Activated T-helper 2 cell treated with anti-CD3 and anti-CD28 coated beads, Interferon-gamma antibody, Interleukin-2, Interleukin-4, amounts not matched to agents 10 μg/mL and 5 μg/mL and 100 μg/mL, durations not matched to agents 14 hours and 24 hours and 36 hours (primary cell): ENCODE data around the gene MKLN1. TPM values are rescaled to one million over a fixed set of nuclear protein-coding genes. Genes with fewer than 3 reads are reported as not detected.
"Not testable (repeated sequence)": the region's sequence is repeated elsewhere in the genome, so short reads cannot be mapped to it uniquely, and the experiment has no call there.

Experiments
- DNase-seq: peaks from one replicate; pipeline ENCODE4 v3.0.0; 2021; ENCODE audit warnings: low spot score
- H3K27ac Mint-ChIP-seq: one replicate; pipeline ENCODE4 v1.8.0; 2021; ENCODE audit warnings: mixed read lengths
- H3K27me3 Mint-ChIP-seq: one replicate; pipeline ENCODE4 v1.8.0; 2021; ENCODE audit warnings: low read depth, mixed read lengths
- H3K36me3 Mint-ChIP-seq: one replicate; pipeline ENCODE4 v1.8.0; 2021; ENCODE audit warnings: low read depth, mixed read lengths
- H3K4me1 Mint-ChIP-seq: one replicate; pipeline ENCODE4 v1.8.0; 2021; ENCODE audit warnings: low read depth, mixed read lengths
- H3K4me3 Mint-ChIP-seq: one replicate; pipeline ENCODE4 v1.8.0; 2021; ENCODE audit warnings: low read depth, mild to moderate bottlenecking, moderate library complexity, mixed read lengths
- H3K9me3 Mint-ChIP-seq: one replicate; pipeline ENCODE4 v1.8.0; 2021; ENCODE audit warnings: mixed read lengths
- intact Hi-C: fragments of 100-400 bp; cut with micrococcal nuclease; formaldehyde crosslinking; loops from one replicate; pipeline ENCODE4 v1.15.1; 2023
- total RNA-seq: library from RNA; stranded (reverse); gene quantifications from 2 replicates; pipeline ENCODE4 v1.2.3, GENCODE V29; 2022

Gene MKLN1
- total RNA-seq, 1 donor from 2014 or later: 38.3 TPM

DNA sequence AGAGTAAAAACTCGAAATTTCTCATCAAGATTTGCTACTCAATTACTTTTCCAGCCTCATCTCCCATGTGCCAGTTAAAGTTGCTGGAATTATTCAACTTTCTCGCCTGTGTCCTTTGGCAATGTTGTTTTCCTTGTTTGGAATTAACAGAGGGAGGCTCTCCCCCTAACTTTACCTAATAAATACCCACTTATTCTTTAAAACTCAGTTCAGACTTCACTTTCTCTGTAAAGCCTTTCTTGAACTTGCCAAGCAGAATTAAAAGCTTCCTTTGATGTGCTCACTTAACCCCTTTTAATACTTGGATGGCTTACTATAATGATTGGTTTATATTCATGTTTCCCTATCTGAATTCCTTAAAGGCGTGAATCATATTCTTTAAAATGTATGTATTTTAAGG is 104.1 kb downstream of the MKLN1 start:
- H3K27ac Mint-ChIP-seq: no peak overlapping the region
- no peak overlapping the region for H3K4me3 Mint-ChIP-seq
- intact Hi-C loops: no loop called here
- peaks cover 46% of the 10 kb centered on the region for H3K36me3 Mint-ChIP-seq
- H3K9me3 Mint-ChIP-seq: no peaks in the 10 kb centered on the region
- H3K27me3 Mint-ChIP-seq: no peaks in the 10 kb centered on the region
- DNase-seq: no peak
- peaks cover 5% of the 10 kb centered on the region for H3K4me1 Mint-ChIP-seq

- peaks cover 5% of the 10 kb centered on the region for H3K4me1 Mint-ChIP-seq
- H3K4me3 Mint-ChIP-seq: no peak overlapping the region
- peaks cover 68% of the 10 kb centered on the region for H3K36me3 Mint-ChIP-seq
- no peak for DNase-seq
- intact Hi-C loops: no loop called here
- H3K9me3 Mint-ChIP-seq: peaks cover 9% of the 10 kb centered on the region
- H3K27me3 Mint-ChIP-seq: no peaks in the 10 kb centered on the region
- no peak overlapping the region for H3K27ac Mint-ChIP-seq
Measured at GRCh38 chr7:131436384-131436783, 108.7 kb downstream of the MKLN1 start.

GRCh38 chr7:131438969-131439368 is 111.3 kb downstream of the MKLN1 start:
- Mint-ChIP-seq H3K9me3 (peaks cover 9% of the 10 kb centered on the region), H3K27me3 (no peaks in the 10 kb centered on the region), H3K4me1 (peaks cover 5% of the 10 kb centered on the region), H3K4me3 (no peak overlapping the region), H3K36me3 (peaks cover 67% of the 10 kb centered on the region), H3K27ac (no peak overlapping the region)
- no peak for DNase-seq
- intact Hi-C loops: no loop called here

DNA sequence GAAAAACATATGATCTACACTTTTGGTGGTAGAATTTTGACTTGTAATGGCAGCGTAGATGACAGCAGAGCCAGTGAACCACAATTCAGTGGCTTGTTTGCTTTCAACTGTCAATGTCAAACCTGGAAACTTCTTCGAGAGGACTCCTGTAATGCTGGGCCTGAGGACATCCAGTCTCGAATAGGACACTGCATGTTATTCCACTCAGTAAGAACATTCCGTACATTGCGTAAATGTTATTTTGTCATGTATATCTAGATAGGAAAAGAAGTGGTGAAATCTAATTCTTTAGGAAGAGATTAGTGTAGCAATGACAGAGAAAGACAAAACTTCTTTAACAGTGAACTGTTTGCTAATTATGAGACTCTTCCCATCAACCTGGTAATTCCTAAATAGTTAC is 115.8 kb downstream of the MKLN1 start:
- intact Hi-C loops: no loop called here

GRCh38 chr7:131444683-131445082 is 117.0 kb downstream of the MKLN1 start:
- Mint-ChIP-seq H3K27ac (no peak overlapping the region), H3K9me3 (peaks cover 9% of the 10 kb centered on the region), H3K4me3 (no peak overlapping the region), H3K27me3 (no peaks in the 10 kb centered on the region), H3K36me3 (peaks cover 49% of the 10 kb centered on the region), H3K4me1 (no peaks in the 10 kb centered on the region)
- no peak for DNase-seq
- intact Hi-C loops: no loop called here

More for the DNA sequence above, 115.8 kb downstream of the MKLN1 start:
- no peaks in the 10 kb centered on the region for H3K4me1 Mint-ChIP-seq
- DNase-seq: no peak
- H3K27ac Mint-ChIP-seq: no peak overlapping the region
- peaks cover 9% of the 10 kb centered on the region for H3K9me3 Mint-ChIP-seq
- no peaks in the 10 kb centered on the region for H3K27me3 Mint-ChIP-seq
- H3K36me3 Mint-ChIP-seq: peaks cover 53% of the 10 kb centered on the region
- no peak overlapping the region for H3K4me3 Mint-ChIP-seq

DNA sequence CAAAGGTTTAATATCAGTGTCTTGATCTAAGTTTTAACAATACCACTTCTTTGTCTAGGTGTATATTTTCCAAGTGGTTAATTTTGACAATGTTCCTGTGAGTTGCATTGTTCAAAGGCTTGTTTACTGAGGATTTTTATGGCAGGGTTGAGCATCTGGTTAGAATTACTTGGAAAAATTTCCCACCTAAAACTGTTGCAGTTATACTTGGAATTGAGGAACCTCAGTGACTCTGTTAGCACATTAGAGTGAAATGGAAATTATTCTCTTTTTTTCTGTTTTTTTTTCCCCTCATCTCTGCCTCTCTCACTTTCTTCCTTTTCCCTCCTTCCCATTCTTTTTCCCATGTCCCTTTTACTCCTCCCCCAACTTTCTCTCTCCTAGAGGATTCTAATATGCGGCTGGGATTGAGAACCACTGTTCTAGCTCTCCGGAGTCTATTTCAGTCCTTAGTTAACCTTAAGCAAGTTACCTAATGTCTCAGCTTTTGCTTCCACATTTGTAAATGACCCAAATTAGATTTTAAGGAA is 121.8 kb downstream of the MKLN1 start:
- intact Hi-C loops: no loop called here
- Mint-ChIP-seq H3K4me3 (no peak overlapping the region), H3K9me3 (no peaks in the 10 kb centered on the region), H3K36me3 (peaks cover 22% of the 10 kb centered on the region), H3K27ac (no peak overlapping the region), H3K4me1 (no peaks in the 10 kb centered on the region), H3K27me3 (no peaks in the 10 kb centered on the region)
- DNase-seq: no peak

GRCh38 chr7:131454498-131454897 is 126.8 kb downstream of the MKLN1 start:
- Mint-ChIP-seq H3K27ac (no peak overlapping the region), H3K4me3 (no peak overlapping the region), H3K36me3 (peaks cover 24% of the 10 kb centered on the region), H3K27me3 (no peaks in the 10 kb centered on the region), H3K4me1 (no peaks in the 10 kb centered on the region), H3K9me3 (no peaks in the 10 kb centered on the region)
- no peak for DNase-seq
- intact Hi-C loops: no loop called here

DNA sequence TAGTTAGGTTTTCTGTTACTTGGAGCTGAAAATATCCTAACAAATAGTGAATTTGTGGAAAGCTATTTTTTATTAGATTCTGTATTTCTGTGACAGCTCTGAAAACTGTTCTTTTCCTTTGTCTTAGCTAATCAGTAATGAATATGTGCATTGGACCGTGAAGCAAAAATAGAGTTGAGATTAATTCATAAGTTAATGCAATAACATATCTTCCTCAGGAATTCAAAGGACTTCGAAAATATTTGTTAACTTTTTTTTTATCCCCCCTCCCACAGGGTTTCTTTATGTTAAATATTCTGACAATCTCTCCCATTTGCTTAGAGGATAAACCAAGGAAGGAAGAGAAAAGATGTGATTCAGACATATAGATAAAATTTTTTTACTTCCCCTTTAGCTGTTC is 127.3 kb downstream of the MKLN1 start:
- Mint-ChIP-seq H3K27me3 (no peaks in the 10 kb centered on the region), H3K36me3 (peaks cover 24% of the 10 kb centered on the region), H3K4me3 (no peak overlapping the region), H3K9me3 (no peaks in the 10 kb centered on the region), H3K4me1 (peaks cover 2% of the 10 kb centered on the region), H3K27ac (no peak overlapping the region)
- intact Hi-C loops: no loop called here
- no peak for DNase-seq

DNA sequence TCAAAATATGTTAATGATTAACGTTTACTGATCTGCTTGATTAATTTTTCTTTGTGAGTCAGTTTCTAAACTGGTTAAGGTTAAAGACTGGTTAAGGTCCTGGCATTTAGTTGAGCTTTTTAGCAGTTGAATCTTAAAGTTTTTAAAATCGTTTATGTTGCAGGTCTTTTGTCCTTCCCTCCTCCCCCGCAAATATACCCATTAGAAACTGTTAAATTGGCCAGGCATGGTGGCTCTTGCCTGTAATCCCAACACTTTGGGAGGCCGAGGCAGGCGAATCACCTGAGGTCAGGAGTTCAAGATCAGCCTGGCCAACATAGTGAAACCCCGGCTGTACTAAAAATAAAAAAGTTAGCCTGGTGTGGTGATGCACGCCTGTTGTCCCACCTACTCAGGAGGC is 127.9 kb downstream of the MKLN1 start:
- H3K4me3 Mint-ChIP-seq: no peak overlapping the region
- H3K27ac Mint-ChIP-seq: no peak overlapping the region
- no peaks in the 10 kb centered on the region for H3K9me3 Mint-ChIP-seq
- H3K36me3 Mint-ChIP-seq: peaks cover 24% of the 10 kb centered on the region
- H3K27me3 Mint-ChIP-seq: no peaks in the 10 kb centered on the region
- DNase-seq: no peak
- H3K4me1 Mint-ChIP-seq: peaks cover 2% of the 10 kb centered on the region
- intact Hi-C loops: no loop called here

DNA sequence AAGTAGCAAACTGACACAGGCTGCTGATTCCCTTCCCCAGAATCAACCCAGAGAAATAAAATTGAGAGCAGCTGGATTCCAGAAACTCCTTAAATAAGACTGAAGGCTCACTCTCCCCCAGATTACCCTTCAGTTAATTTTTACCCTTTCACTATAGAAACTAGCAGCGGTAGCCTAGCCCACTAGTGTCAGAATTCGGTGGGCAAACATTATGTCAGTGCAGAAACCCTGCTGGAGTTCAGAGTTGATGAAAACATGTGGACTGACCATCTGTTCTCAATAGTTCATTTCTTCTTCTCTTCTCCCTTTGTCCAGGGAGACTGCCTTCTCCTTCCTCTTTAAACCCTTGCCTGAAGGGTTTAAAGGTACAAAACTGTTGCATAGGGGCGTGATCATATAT is 128.7 kb downstream of the MKLN1 start:
- intact Hi-C loops: no loop called here
- no peak for DNase-seq
- no peaks in the 10 kb centered on the region for H3K9me3 Mint-ChIP-seq
- peaks cover 24% of the 10 kb centered on the region for H3K36me3 Mint-ChIP-seq
- H3K4me1 Mint-ChIP-seq: peaks cover 2% of the 10 kb centered on the region
- H3K27ac Mint-ChIP-seq: no peak overlapping the region
- H3K27me3 Mint-ChIP-seq: no peaks in the 10 kb centered on the region
- no peak overlapping the region for H3K4me3 Mint-ChIP-seq

DNA sequence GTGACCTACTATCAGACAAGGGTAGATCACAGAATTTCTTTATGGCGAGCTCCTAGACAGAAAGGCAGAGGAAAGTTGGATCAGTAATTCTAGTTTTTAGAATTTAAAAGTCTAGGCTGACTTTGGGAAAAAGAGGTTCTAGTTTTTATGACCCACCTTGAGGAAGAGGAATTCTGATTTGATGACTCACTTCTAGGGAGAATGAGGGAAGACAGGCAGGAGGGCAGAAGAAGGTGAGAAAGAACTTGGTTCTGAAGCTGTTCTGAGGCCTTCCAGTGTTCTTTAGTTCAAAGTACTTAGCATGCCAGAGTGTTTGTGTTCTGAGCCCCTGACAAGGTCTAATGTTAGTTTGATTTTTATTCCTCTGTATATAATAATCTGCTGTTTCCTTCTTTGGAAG is 131.6 kb downstream of the MKLN1 start:
- DNase-seq: no peak
- intact Hi-C loops: no loop called here
- Mint-ChIP-seq H3K4me3 (no peak overlapping the region), H3K36me3 (peaks cover 33% of the 10 kb centered on the region), H3K9me3 (no peaks in the 10 kb centered on the region), H3K27ac (no peak overlapping the region), H3K4me1 (peaks cover 2% of the 10 kb centered on the region), H3K27me3 (no peaks in the 10 kb centered on the region)

DNA sequence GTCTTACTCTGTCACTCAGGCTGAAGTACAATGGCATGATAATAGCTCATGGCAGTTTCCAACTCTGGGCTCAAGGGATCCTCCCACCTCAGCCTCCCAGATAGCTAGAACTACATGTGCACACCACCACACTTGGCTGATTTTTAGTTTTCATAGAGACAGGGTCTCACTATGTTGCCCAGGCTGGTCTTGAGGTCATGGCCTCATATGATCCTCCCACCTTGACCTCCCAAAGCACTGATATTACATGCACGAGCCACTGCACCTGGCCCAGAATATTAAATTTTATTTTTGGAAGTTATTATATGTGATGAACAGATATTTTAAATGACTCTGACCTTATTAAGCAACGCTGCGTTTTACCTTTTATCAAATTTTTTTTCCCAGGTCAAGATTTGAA is 134.4 kb downstream of the MKLN1 start:
- Mint-ChIP-seq H3K4me3 (no peak overlapping the region), H3K36me3 (peaks cover 36% of the 10 kb centered on the region), H3K9me3 (no peaks in the 10 kb centered on the region), H3K4me1 (peaks cover 2% of the 10 kb centered on the region), H3K27ac (no peak overlapping the region), H3K27me3 (no peaks in the 10 kb centered on the region)
- no peak for DNase-seq
- intact Hi-C loops: no loop called here

DNA sequence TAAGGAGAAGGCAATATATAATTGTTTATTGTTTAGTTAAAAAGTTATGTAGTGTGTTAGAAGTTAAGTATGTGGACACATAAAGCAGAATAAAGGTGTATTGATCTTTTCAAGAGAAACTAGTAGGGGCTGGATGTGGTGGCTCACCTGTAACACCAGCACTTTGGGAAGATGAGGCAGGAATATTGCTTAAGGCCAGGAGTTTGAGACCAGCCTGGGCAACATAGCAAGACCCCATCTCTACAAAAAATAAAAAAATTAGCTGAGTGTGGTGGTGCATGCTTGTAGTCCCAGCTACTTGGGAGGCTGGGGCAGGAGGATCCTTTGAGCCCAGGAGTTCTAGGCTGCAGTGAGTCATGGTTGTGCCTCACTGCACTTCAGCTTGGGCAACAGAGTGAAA is 135.0 kb downstream of the MKLN1 start:
- DNase-seq, H3K4me3 Mint-ChIP-seq, H3K9me3 Mint-ChIP-seq, H3K27me3 Mint-ChIP-seq, H3K4me1 Mint-ChIP-seq, H3K27ac Mint-ChIP-seq, intact Hi-C loops: not testable (repeated sequence)
- H3K36me3 Mint-ChIP-seq: peaks cover 38% of the 10 kb centered on the region

DNA sequence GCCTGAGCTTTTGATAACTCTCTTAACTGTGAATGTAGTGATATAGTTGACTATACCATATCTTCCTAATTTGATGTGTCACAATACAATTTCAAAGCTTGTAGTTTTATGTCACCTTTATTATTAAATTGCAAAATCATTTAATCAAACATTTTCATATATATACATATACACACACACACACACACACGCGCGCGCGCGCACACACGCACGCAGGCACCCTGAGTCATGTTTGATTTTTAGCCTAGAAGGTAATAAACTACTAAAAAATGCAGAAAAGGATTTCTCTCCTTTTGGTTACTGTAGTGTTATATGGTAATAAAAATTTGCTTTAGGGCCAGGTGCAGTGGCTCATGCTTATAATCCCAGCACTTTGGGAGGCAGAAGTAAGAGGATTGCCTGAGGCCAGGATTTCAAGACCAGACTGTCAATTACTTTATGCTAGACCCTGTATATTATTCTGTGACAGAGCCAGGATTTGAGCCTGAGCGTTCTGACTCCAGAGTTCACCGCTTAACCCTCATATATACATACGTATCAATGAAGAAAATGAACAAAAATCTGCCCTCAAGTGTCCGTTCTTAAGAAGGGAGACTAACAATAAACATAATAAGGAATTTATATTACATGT is 139.2 kb downstream of the MKLN1 start:
- H3K36me3 Mint-ChIP-seq: peaks cover 58% of the 10 kb centered on the region
- no peak overlapping the region for H3K4me3 Mint-ChIP-seq
- intact Hi-C loops: no loop called here
- no peaks in the 10 kb centered on the region for H3K9me3 Mint-ChIP-seq
- no peak for DNase-seq
- no peaks in the 10 kb centered on the region for H3K27me3 Mint-ChIP-seq
- H3K27ac Mint-ChIP-seq: no peak overlapping the region
- H3K4me1 Mint-ChIP-seq: no peaks in the 10 kb centered on the region
